ENCODE results near the gene GIPC2. TPM values are rescaled to one million over a fixed set of nuclear protein-coding genes. Genes with fewer than 3 reads are reported as not detected.

Gene GIPC2
- total RNA-seq, 1 experiment from 2014 or later, result 0.07 TPM

DNA sequence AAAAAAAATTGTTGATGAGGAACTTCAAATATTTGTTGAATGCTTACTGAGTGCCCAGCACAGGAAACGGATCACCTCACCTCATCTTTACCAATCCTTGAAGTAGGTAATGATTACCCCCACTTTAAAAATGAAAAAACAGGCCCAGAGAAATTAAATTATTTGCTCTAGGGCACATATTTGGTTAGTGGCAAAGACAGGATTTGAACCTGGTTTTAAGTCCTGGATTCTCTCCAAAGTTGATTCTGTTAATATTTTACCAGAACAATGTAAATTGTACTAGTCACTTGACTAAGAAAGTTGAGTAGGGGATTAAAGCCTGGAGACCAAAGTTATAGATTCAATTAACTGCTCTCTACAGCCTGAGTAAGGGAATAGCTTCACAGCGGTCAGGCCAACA is 97.9 kb downstream of the GIPC2 start:
- H3K79me2 ChIP-seq (ENCODE audit: insufficient read depth, low read length), result no peaks in the 10 kb centered on the region
- H3K27ac ChIP-seq (ENCODE audit: low read depth, low read length), result no peak overlapping the region
- no peaks in the 10 kb centered on the region for H3K9me3 ChIP-seq (ENCODE audit: control insufficient read depth in 1 of 2, insufficient read depth in 1 of 2, low read depth in 1 of 2, low read length in 2 of 2)
- no TSS peak for BruUV-seq (replicated peaks)
- POLR2A ChIA-PET, result no interaction called here
- no peaks in the 10 kb centered on the region for H4K20me1 ChIP-seq (ENCODE audit: insufficient read depth)
- H3K4me3 ChIP-seq (replicated peaks in 1 of 2; ENCODE audit: low read depth in 1 of 2, low read length in 2 of 2), result no peak overlapping the region
- no peak overlapping the region for H3K4me2 ChIP-seq (ENCODE audit: low read length)
- DNase-seq (ENCODE audit: low read depth, low spot score) (no peak), ATAC-seq (no peak)
- H2AFZ ChIP-seq (ENCODE audit: low read depth, low read length, poor library complexity, severe bottlenecking), result no peak overlapping the region
- no peak for TF ChIP-seq CTCF (IDR thresholded peaks at IDR 0.05 in 2 of 3, conservative IDR thresholded peaks at IDR 0.05 in 1 of 3; ENCODE audit: borderline replicate concordance in 1 of 3, insufficient read depth in 1 of 3, low read depth in 2 of 3, low read length in 2 of 3)
- no peak for TF ChIP-seq TCF7L2 (IDR thresholded peaks at IDR 0.05; ENCODE audit: borderline replicate concordance, extremely low read depth, insufficient read depth, insufficient read length)
- TF ChIP-seq JUND (IDR thresholded peaks at IDR 0.05), result no peak
- TF ChIP-seq, protein P1, sequence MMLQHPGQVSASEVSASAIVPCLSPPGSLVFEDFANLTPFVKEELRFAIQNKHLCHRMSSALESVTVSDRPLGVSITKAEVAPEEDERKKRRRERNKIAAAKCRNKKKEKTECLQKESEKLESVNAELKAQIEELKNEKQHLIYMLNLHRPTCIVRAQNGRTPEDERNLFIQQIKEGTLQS (IDR thresholded peaks at IDR 0.05), result no peak
- TF ChIP-seq ZNF274 (IDR thresholded peaks at IDR 0.05; ENCODE audit: low read depth, low read length), result no peak
- TF ChIP-seq, protein P2, sequence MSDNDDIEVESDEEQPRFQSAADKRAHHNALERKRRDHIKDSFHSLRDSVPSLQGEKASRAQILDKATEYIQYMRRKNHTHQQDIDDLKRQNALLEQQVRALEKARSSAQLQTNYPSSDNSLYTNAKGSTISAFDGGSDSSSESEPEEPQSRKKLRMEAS (IDR thresholded peaks at IDR 0.05), result no peak
- TF ChIP-seq FOSL1 (IDR thresholded peaks at IDR 0.05; ENCODE audit: low read depth), result no peak
- TF ChIP-seq CEBPB (IDR thresholded peaks at IDR 0.05; ENCODE audit: low read depth), result no peak
- TF ChIP-seq POLR2A (IDR thresholded peaks at IDR 0.05; ENCODE audit: borderline replicate concordance, extremely low read depth, insufficient read depth, insufficient read length), result no peak
- TF ChIP-seq ELF1 (IDR thresholded peaks at IDR 0.05; ENCODE audit: borderline replicate concordance, low read depth), result no peak
- RAD21 ChIA-PET (ENCODE audit: low non-redundant PET in 1 of 2, low total read pairs in 2 of 2, uncharacterized antibody in 2 of 2, unreplicated experiment in 2 of 2), result no interaction called here
- intact Hi-C loops (cut with micrococcal nuclease), result loop anchor here (5.0 kb wide), 1 partner anchor 189 kb away; no protein-coding TSS in a partner anchor
- H3K36me3 ChIP-seq (ENCODE audit: control insufficient read depth in 1 of 2, insufficient read depth in 2 of 2, low read length in 2 of 2), result no peaks in the 10 kb centered on the region
- CTCF ChIA-PET, result interaction anchor here (1.3 to 1.7 kb wide), 3 partner anchors 12 to 464 kb away, joined by 4 to 6 read pairs (median 5); no protein-coding TSS in a partner anchor
- no peaks in the 10 kb centered on the region for H3K4me1 ChIP-seq (ENCODE audit: control insufficient read depth in 1 of 2, insufficient read depth in 2 of 2, low read length in 2 of 2)
- no peak overlapping the region for H3K9ac ChIP-seq (ENCODE audit: low read length)
- H3K9me2 ChIP-seq (ENCODE audit: insufficient read depth), result no peaks in the 10 kb centered on the region
- no peaks in the 10 kb centered on the region for H3K27me3 ChIP-seq (ENCODE audit: insufficient read depth, low read length)

All from HCT116 (cell line).